Activated CD8-positive, alpha-beta T cell treated with anti-CD3 and anti-CD28 coated beads for 36 hours (primary cell): ENCODE measurements around the gene HMX2. TPM values are rescaled to one million over a fixed set of nuclear protein-coding genes. Genes with fewer than 3 reads are reported as not detected.

Experiments used
- ATAC-seq: fragments of 200-7000 bp; cut with Tn5 transposase; one replicate; pipeline ENCODE4 v1.10.0; 2021; ENCODE audit warnings: mild to moderate bottlenecking, moderate library complexity
- CTCF ChIA-PET: fragments of 350-600 bp; sonication (Branson Sonifier 250); formaldehyde crosslinking; loops from one replicate; lab custom pipeline; 2021; ENCODE audit warnings: antibody characterized with exemption; lab: Charles Lee
- POLR2A ChIA-PET: fragments of 350-600 bp; sonication (Branson Sonifier 250); formaldehyde crosslinking; loops from one replicate; lab custom pipeline; 2021; ENCODE audit warnings: antibody characterized with exemption; lab: Charles Lee
- DNase-seq: peaks from one replicate; pipeline ENCODE4 v3.0.0-alpha.2; 2020
- H3K27ac Mint-ChIP-seq: one replicate; pipeline ENCODE4 v1.8.0; 2021; ENCODE audit warnings: mild to moderate bottlenecking, mixed read lengths
- H3K27me3 Mint-ChIP-seq: one replicate; pipeline ENCODE4 v1.8.0; 2021; ENCODE audit warnings: mixed read lengths
- H3K36me3 Mint-ChIP-seq: one replicate; pipeline ENCODE4 v1.8.0; 2021; ENCODE audit warnings: low read depth, mixed read lengths
- H3K4me1 Mint-ChIP-seq: one replicate; pipeline ENCODE4 v1.8.0; 2021; ENCODE audit warnings: low read depth, mixed read lengths
- H3K4me3 Mint-ChIP-seq: one replicate; pipeline ENCODE4 v1.8.0; 2021; ENCODE audit warnings: mild to moderate bottlenecking, moderate library complexity, mixed read lengths
- H3K9me3 Mint-ChIP-seq: one replicate; pipeline ENCODE4 v1.8.0; 2021; ENCODE audit warnings: mixed read lengths
- intact Hi-C: fragments of 100-400 bp; cut with micrococcal nuclease; formaldehyde crosslinking; loops from one replicate; pipeline ENCODE4 v1.10.0; 2022
- total RNA-seq, 2 experiments: library from RNA; stranded (reverse); gene quantifications; one replicate each; pipeline ENCODE4 v1.2.3, GENCODE V29; 2021
- TF ChIP-seq, protein P1 (sequence below): fragments of 200-600 bp; IDR thresholded peaks from one replicate; pipeline ENCODE4 v1.8.0; 2022; ENCODE audit warnings: antibody characterized with exemption, mild to moderate bottlenecking

HMX2 gene
- total RNA-seq, 2 experiments from 2014 or later, result 0.43 to 0.90 TPM

- Mint-ChIP-seq H3K27me3 (peaks cover 73% of the 10 kb centered on the region), H3K36me3 (no peaks in the 10 kb centered on the region), H3K4me1 (peaks cover 40% of the 10 kb centered on the region), H3K4me3 (peak within 1 kb of the TSS; percentile 70), H3K9me3 (no peaks in the 10 kb centered on the region), H3K27ac (no peak within 1 kb of the TSS)
- ATAC-seq (peak; percentile 59), DNase-seq (peak; percentile 73)
- intact Hi-C loops, result loop anchor here (2.0 kb wide), 1 partner anchor 15 kb away; no protein-coding TSS in a partner anchor
- CTCF ChIA-PET, result no interaction called here
- TF ChIP-seq, protein P1, sequence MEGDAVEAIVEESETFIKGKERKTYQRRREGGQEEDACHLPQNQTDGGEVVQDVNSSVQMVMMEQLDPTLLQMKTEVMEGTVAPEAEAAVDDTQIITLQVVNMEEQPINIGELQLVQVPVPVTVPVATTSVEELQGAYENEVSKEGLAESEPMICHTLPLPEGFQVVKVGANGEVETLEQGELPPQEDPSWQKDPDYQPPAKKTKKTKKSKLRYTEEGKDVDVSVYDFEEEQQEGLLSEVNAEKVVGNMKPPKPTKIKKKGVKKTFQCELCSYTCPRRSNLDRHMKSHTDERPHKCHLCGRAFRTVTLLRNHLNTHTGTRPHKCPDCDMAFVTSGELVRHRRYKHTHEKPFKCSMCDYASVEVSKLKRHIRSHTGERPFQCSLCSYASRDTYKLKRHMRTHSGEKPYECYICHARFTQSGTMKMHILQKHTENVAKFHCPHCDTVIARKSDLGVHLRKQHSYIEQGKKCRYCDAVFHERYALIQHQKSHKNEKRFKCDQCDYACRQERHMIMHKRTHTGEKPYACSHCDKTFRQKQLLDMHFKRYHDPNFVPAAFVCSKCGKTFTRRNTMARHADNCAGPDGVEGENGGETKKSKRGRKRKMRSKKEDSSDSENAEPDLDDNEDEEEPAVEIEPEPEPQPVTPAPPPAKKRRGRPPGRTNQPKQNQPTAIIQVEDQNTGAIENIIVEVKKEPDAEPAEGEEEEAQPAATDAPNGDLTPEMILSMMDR, result no peak
- POLR2A ChIA-PET, result no interaction called here
Observed at GRCh38 chr10:123135415-123136141, 12.4 kb upstream of the HMX2 start, which contains the start of gene HMX3. Gene HMX3, plus strand, starts transcription at chr10:123135970. Its CDS starts 81 bp downstream, at chr10:123136051.

DNA sequence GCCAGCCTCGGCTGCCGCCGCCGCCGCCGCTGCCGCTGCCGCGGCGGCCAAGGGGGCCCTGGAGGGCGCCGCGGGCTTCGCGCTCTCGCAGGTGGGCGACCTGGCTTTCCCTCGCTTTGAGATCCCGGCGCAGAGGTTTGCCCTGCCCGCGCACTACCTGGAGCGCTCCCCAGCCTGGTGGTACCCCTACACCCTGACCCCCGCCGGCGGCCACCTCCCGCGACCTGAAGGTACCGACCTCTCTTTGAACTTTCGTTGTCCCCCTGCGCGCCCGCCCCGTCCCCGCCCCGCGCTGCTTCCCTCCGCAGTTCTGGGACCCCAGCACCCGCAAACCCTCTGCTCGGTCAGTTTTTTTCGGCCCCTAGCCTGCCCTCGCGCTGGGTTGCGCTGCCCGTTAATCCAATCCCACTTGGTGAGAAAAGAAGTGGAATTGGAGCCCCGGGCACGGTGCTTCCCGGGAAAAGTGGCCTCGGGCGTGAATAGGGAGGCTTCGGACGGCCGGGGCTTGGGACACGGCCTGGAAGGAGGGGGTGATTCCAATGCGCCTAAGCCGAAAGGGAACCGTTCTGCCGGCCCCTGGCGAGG is 11.6 kb upstream of the HMX2 start:
- TF ChIP-seq, protein P1, result no peak
- no peak for DNase-seq
- peaks cover 41% of the 10 kb centered on the region for H3K4me1 Mint-ChIP-seq
- peaks cover 77% of the 10 kb centered on the region for H3K27me3 Mint-ChIP-seq
- POLR2A ChIA-PET, result interaction anchor here (1.0 kb wide), 2 partner anchors 14 to 27 kb away, joined by 3 to 6 read pairs; no protein-coding TSS in a partner anchor
- H3K36me3 Mint-ChIP-seq, result no peaks in the 10 kb centered on the region
- CTCF ChIA-PET, result no interaction called here
- no peak for ATAC-seq
- H3K9me3 Mint-ChIP-seq, result no peaks in the 10 kb centered on the region
- no peak overlapping the region for H3K27ac Mint-ChIP-seq
- intact Hi-C loops, result no loop called here
- H3K4me3 Mint-ChIP-seq, result peak overlapping the region; percentile 70

DNA sequence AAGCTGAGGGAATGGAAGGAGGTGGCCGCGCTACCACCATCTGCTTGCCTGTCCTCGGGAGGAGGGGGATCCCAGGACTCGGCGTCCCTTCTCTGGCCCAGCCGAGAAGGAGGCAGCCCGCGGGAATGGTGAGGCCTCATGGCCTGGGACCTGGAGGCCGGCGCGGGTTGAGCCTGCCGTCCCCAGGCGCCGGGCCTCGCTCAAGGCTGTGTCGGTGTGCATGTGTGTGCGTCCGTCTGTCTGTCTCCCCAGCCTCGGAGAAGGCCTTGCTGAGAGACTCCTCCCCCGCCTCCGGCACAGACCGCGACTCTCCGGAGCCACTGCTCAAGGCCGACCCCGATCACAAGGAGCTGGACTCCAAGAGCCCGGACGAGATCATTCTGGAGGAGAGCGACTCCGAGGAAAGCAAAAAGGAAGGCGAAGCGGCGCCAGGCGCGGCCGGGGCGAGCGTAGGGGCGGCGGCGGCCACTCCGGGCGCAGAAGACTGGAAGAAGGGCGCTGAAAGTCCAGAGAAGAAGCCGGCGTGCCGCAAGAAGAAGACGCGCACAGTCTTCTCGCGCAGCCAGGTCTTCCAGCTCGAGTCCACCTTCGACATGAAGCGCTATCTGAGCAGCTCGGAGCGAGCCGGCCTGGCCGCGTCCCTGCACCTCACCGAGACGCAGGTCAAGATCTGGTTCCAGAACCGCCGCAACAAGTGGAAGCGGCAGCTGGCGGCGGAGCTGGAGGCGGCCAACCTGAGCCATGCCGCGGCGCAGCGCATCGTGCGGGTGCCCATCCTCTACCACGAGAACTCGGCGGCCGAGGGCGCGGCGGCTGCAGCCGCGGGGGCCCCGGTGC is 10.9 kb upstream of the HMX2 start:
- Mint-ChIP-seq H3K9me3 (no peaks in the 10 kb centered on the region), H3K27me3 (peaks cover 80% of the 10 kb centered on the region), H3K4me3 (peak overlapping the region; percentile 70), H3K27ac (no peak overlapping the region), H3K36me3 (no peaks in the 10 kb centered on the region), H3K4me1 (peaks cover 43% of the 10 kb centered on the region)
- ChIA-PET CTCF (no interaction called here), POLR2A (interaction anchor here (1.0 kb wide), 2 partner anchors 14 to 26 kb away, joined by 3 to 6 read pairs; no protein-coding TSS in a partner anchor)
- intact Hi-C loops, result no loop called here
- DNase-seq, result peak; percentile 56
- peak; percentile 29 for ATAC-seq
- TF ChIP-seq, protein P1, result no peak

- ATAC-seq (no peak), DNase-seq (no peak)
- CTCF ChIA-PET, result interaction anchor here (4.1 kb wide), 1 partner anchor 10 kb away, joined by 24 read pairs; the partner anchor contains the start of gene HMX2
- TF ChIP-seq, protein P1, result no peak
- Mint-ChIP-seq H3K4me3 (no peak overlapping the region), H3K36me3 (no peaks in the 10 kb centered on the region), H3K27ac (no peak overlapping the region), H3K27me3 (peaks cover 79% of the 10 kb centered on the region), H3K9me3 (no peaks in the 10 kb centered on the region), H3K4me1 (peaks cover 43% of the 10 kb centered on the region)
- intact Hi-C loops, result no loop called here
- POLR2A ChIA-PET, result interaction anchor here (1.0 to 1.2 kb wide), 2 partner anchors 13 to 15 kb away, joined by 3 read pairs; partner anchors contain the start of gene BUB3
Observed at GRCh38 chr10:123139165-123139520, 8.8 kb upstream of the HMX2 start.
